Endothelial cell of umbilical vein (primary cell): ENCODE data around the gene CCDC188. TPM values are rescaled to one million over a fixed set of nuclear protein-coding genes. Genes with fewer than 3 reads are reported as not detected.

Source experiments
- BruUV-seq: library from RNA; stranded (reverse); fragments of 400-500 nt; replicated peaks from 2 replicates; lab custom pipeline; 2021; lab: Mats Ljungman, UMichigan
- CTCF ChIA-PET: fragments of 300-600, 350-600 bp; sonication (Branson Sonifier 250); formaldehyde crosslinking; loops from one replicate; lab custom pipeline; 2021; ENCODE audit warnings: antibody characterized with exemption, inconsistent platforms; lab: Charles Lee
- POLR2A ChIA-PET: fragments of 300-600, 350-600 bp; sonication (Branson Sonifier 250); formaldehyde crosslinking; loops from one replicate; lab custom pipeline; 2021; ENCODE audit warnings: antibody characterized with exemption, inconsistent platforms; lab: Charles Lee
- DNase-seq: peaks from one replicate; pipeline ENCODE4 v3.0.0-alpha.2; 2011; ENCODE audit warnings: low read depth, low spot score
- FAIRE-seq: peaks from 2 replicates; lab custom pipeline; 2011; peaks lifted over from hg19 to GRCh38; lab: Jason Lieb, UNC
- H2AFZ ChIP-seq: 2 replicates; pipeline ENCODE4 v1.6.0; 2012; ENCODE audit warnings: low read depth, low read length, control low read depth, inconsistent platforms
- H3K27ac ChIP-seq: 2 replicates; pipeline ENCODE4 v1.5.1; 2011; ENCODE audit warnings: low read depth, mild to moderate bottlenecking, control low read depth, low read length, moderate library complexity; ENCODE audit not compliant: insufficient read depth
- H3K27me3 ChIP-seq, 2 experiments: 2 replicates each; pipeline versions ENCODE4 v1.6.0 to v1.6.1; 2011; ENCODE audit warnings: low read length in 2 of 2, mixed read lengths in 1 of 2; ENCODE audit not compliant: control insufficient read depth in 2 of 2, insufficient read depth in 2 of 2
- H3K36me3 ChIP-seq, 2 experiments: 2 replicates in 1 of 2; 3 replicates in 1 of 2; pipeline ENCODE4 v1.5.1; 2011; ENCODE audit warnings: low read length in 2 of 2, mild to moderate bottlenecking in 1 of 2, moderate library complexity in 1 of 2; ENCODE audit not compliant: control insufficient read depth in 2 of 2, insufficient read depth in 2 of 2; ENCODE audit errors: extremely low read depth in 1 of 2
- H3K4me1 ChIP-seq: 3 replicates; pipeline ENCODE4 v1.5.1; 2011; ENCODE audit warnings: mild to moderate bottlenecking, low read length; ENCODE audit not compliant: control insufficient read depth, insufficient read depth; ENCODE audit errors: extremely low read depth
- H3K4me2 ChIP-seq: 2 replicates; pipeline ENCODE4 v1.6.1; 2011; ENCODE audit warnings: low read length, control low read depth, mixed read lengths; ENCODE audit not compliant: insufficient read depth
- H3K4me3 ChIP-seq, 3 experiments: fragments of 200-600 bp in 1 of 3; sonication (generic), shearing (Covaris generic) in 1 of 3; replicated peaks in 1 of 3; 2 replicates each; pipeline ENCODE4 v1.5.1; 2011 to 2016; ENCODE audit warnings: control low read depth in 3 of 3, low read length in 3 of 3, mild to moderate bottlenecking in 2 of 3, inconsistent platforms in 1 of 3, low read depth in 1 of 3, moderate library complexity in 1 of 3; ENCODE audit not compliant: insufficient read depth in 1 of 3
- H3K79me2 ChIP-seq: 2 replicates; pipeline ENCODE4 v1.6.0; 2012; ENCODE audit warnings: low read length, inconsistent platforms; ENCODE audit not compliant: control insufficient read depth, insufficient read depth
- H3K9ac ChIP-seq: replicated peaks from 2 replicates; pipeline ENCODE3; 2011; ENCODE audit warnings: low read length, control low read depth; ENCODE audit not compliant: insufficient read depth; ENCODE audit errors: extremely low read depth
- H3K9me1 ChIP-seq: replicated peaks from 3 replicates; pipeline ENCODE4 v1.6.0; 2011; ENCODE audit warnings: mild to moderate bottlenecking, low read length; ENCODE audit not compliant: control insufficient read depth, insufficient read depth; ENCODE audit errors: extremely low read depth
- H3K9me3 ChIP-seq: replicated peaks from 2 replicates; pipeline ENCODE4 v1.5.1; 2012; ENCODE audit warnings: low read length, inconsistent platforms; ENCODE audit not compliant: control insufficient read depth, insufficient read depth
- H4K20me1 ChIP-seq: replicated peaks from 2 replicates; pipeline ENCODE3; 2011; ENCODE audit warnings: mild to moderate bottlenecking, low read length; ENCODE audit not compliant: control insufficient read depth, insufficient read depth; ENCODE audit errors: extremely low read depth
- EZH2 ChIP-seq: IDR thresholded peaks from 2 replicates; pipeline ENCODE4 v1.6.1; 2012; ENCODE audit warnings: borderline replicate concordance, low read depth, mild to moderate bottlenecking, moderate library complexity, low read length, inconsistent platforms; ENCODE audit not compliant: severe bottlenecking
- FOS ChIP-seq: IDR thresholded peaks from 2 replicates; pipeline ENCODE4 v1.6.1; 2011; ENCODE audit warnings: mild to moderate bottlenecking, low read length, moderate library complexity, borderline replicate concordance; ENCODE audit not compliant: insufficient read depth
- GATA2 ChIP-seq: IDR thresholded peaks from 2 replicates; pipeline ENCODE4 v1.7.0; 2011; ENCODE audit warnings: low read depth, mild to moderate bottlenecking, moderate library complexity, mixed read lengths, low read length; ENCODE audit not compliant: insufficient read length, insufficient read depth
- JUN ChIP-seq: IDR thresholded peaks from 2 replicates; pipeline ENCODE4 v1.6.1; 2011; ENCODE audit warnings: borderline replicate concordance, low read depth; ENCODE audit not compliant: insufficient read length, insufficient read depth
- MYC ChIP-seq: IDR thresholded peaks from one replicate; pipeline ENCODE4 v1.6.1; 2011; ENCODE audit warnings: mild to moderate bottlenecking, low read depth, low read length
- POLR2A ChIP-seq: IDR thresholded peaks from 2 replicates; pipeline ENCODE4 v1.6.1; 2012; ENCODE audit warnings: low read depth, mild to moderate bottlenecking, control low read depth, low read length
- POLR2AphosphoS5 ChIP-seq: IDR thresholded peaks from 2 replicates; pipeline ENCODE4 v1.6.1; 2012; ENCODE audit warnings: low read depth, mild to moderate bottlenecking, control low read depth, low read length, moderate library complexity; ENCODE audit not compliant: insufficient read depth
- dilution Hi-C: fragments of 300-500 bp; cut with MboI; formaldehyde crosslinking; loops from one replicate; pipeline ENCODE4 v1.15.0; 2019; ENCODE audit warnings: low sequenced_read_pairs; ENCODE audit not compliant: extremely low pct_ligation_motif_present
- intact Hi-C: fragments of 100-400 bp; cut with micrococcal nuclease; formaldehyde crosslinking; loops from one replicate; pipeline ENCODE4 v1.10.0; 2022
- polyA plus RNA-seq, 4 experiments: library from polyadenylated mRNA; depleted of rRNA in 3 of 4; stranded (reverse) in 3 of 4; unstranded in 1 of 4; fragments of >200 nt; gene quantifications; 2 replicates each; pipeline versions ENCODE4 v1.2.1 to v1.2.3, GENCODE V29; 2011 to 2012; ENCODE audit warnings: missing spikeins in 1 of 4
- total RNA-seq: library from RNA; stranded (reverse); gene quantifications from 2 replicates; pipeline ENCODE4 v1.2.3, GENCODE V29; 2021
- TF ChIP-seq, protein P1 (sequence below), 2 donors: IDR thresholded peaks; 1 replicate in 1 of 2; 2 replicates in 1 of 2; pipeline ENCODE4 v1.5.1; 2011; ENCODE audit warnings: low read length in 2 of 2, mild to moderate bottlenecking in 2 of 2, moderate library complexity in 2 of 2, control low read depth in 1 of 2, inconsistent platforms in 1 of 2, low read depth in 1 of 2; ENCODE audit not compliant: insufficient read depth in 1 of 2; ENCODE audit errors: extremely low read depth in 1 of 2
- TF ChIP-seq, protein P2 (sequence below): IDR thresholded peaks from 2 replicates; pipeline ENCODE4 v1.6.1; 2011; ENCODE audit not compliant: insufficient read depth, insufficient read length

CCDC188 gene
- total and polyA plus RNA-seq, 2 donors (not counting 3 experiments of a cell fraction or from before 2014, with no cell fraction given), result 9.4 to 9.8 TPM

- no TSS peak for BruUV-seq
- Histone ChIP-seq H3K9me1 (no peaks in the 10 kb centered on the region), H3K9ac (no peak overlapping the region), H3K27ac (no peak overlapping the region), H3K4me2 (no peak overlapping the region), H3K36me3 (peaks cover 3 to 12% of the 10 kb centered on the region in 2 experiments), H3K9me3 (no peaks in the 10 kb centered on the region), H3K27me3 (no peaks in the 10 kb centered on the region), H3K4me1 (no peaks in the 10 kb centered on the region), H3K79me2 (peaks cover 45% of the 10 kb centered on the region), H2AFZ (no peak overlapping the region), H3K4me3 (no peak overlapping the region), H4K20me1 (no peaks in the 10 kb centered on the region)
- TF ChIP-seq JUN, result no peak
- no peak for TF ChIP-seq EZH2
- TF ChIP-seq POLR2A, result no peak
- TF ChIP-seq MYC, result no peak
- no peak for TF ChIP-seq FOS
- TF ChIP-seq, protein P1, sequence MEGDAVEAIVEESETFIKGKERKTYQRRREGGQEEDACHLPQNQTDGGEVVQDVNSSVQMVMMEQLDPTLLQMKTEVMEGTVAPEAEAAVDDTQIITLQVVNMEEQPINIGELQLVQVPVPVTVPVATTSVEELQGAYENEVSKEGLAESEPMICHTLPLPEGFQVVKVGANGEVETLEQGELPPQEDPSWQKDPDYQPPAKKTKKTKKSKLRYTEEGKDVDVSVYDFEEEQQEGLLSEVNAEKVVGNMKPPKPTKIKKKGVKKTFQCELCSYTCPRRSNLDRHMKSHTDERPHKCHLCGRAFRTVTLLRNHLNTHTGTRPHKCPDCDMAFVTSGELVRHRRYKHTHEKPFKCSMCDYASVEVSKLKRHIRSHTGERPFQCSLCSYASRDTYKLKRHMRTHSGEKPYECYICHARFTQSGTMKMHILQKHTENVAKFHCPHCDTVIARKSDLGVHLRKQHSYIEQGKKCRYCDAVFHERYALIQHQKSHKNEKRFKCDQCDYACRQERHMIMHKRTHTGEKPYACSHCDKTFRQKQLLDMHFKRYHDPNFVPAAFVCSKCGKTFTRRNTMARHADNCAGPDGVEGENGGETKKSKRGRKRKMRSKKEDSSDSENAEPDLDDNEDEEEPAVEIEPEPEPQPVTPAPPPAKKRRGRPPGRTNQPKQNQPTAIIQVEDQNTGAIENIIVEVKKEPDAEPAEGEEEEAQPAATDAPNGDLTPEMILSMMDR (IDR thresholded peaks at IDR 0.05; ENCODE audit: extremely low read depth in 1 of 2, insufficient read depth in 1 of 2, low read depth in 1 of 2, low read length in 2 of 2), result no peak
- TF ChIP-seq, protein P2, sequence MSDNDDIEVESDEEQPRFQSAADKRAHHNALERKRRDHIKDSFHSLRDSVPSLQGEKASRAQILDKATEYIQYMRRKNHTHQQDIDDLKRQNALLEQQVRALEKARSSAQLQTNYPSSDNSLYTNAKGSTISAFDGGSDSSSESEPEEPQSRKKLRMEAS, result no peak
- TF ChIP-seq POLR2AphosphoS5, result no peak
- TF ChIP-seq GATA2, result no peak
- FAIRE-seq, result no peak
- intact Hi-C loops, result no loop called here
- no peak for DNase-seq
- ChIA-PET CTCF (no interaction called here), POLR2A (no interaction called here)
- dilution Hi-C loops, result no loop called here
Measured at GRCh38 chr22:20138868-20139267, 12.0 kb downstream of the CCDC188 start.
